ENCODE results near the gene PAX5. TPM values are rescaled to one million over a fixed set of nuclear protein-coding genes. Genes with fewer than 3 reads are reported as not detected.
A peak's percentile ranks its signal among the peaks of the same experiment; 100 is the strongest.

Gene PAX5
- total RNA-seq, 1 donor from 2014 or later = not detected

GRCh38 chr9:36826581-36826980, 207.5 kb downstream of the PAX5 start:
- H3K27me3 ChIP-seq (ENCODE audit: control insufficient read depth in 3 of 3, insufficient read depth in 3 of 3, low read length in 3 of 3) = peaks cover under 1 to 34% (median 24%) of the 10 kb centered on the region in 3 donors
- H3K27ac ChIP-seq (ENCODE audit: low read depth, low read length) = no peak overlapping the region
- H3K4me3 ChIP-seq (ENCODE audit: low read length in 3 of 3) = no peak overlapping the region
- no peaks in the 10 kb centered on the region for H3K9me3 ChIP-seq (ENCODE audit: control insufficient read depth in 3 of 3, low read length in 3 of 3)
- no peaks in the 10 kb centered on the region for H3K36me3 ChIP-seq (ENCODE audit: control insufficient read depth in 3 of 3, insufficient read depth in 3 of 3, low read length in 3 of 3)
- H3K4me1 ChIP-seq (ENCODE audit: control insufficient read depth in 3 of 3, insufficient read depth in 3 of 3, low read length in 3 of 3) = no peaks in the 10 kb centered on the region
- no peak overlapping the region for H3K9ac ChIP-seq (ENCODE audit: low read depth in 1 of 3, low read length in 3 of 3)

DNA sequence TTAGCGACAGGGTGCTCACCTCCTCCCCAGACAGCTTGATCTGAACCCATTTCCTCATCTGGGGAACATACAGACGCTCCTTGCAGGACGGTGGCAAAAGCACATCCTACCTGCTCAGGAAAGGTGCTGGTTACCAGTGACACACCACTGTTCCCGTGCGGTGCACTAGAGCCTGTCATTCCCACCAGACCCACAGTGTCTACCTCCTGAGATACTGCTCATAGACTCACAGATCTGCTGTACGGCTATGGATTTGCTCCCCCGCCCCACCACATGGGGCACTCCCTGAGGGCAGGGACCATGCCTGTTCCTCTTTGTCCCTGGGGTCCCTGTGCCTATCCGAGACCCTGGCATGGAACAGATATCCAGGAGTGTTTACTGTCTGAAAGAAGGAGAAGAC, 208.9 kb downstream of the PAX5 start:
- Histone ChIP-seq H3K27me3 (ENCODE audit: control insufficient read depth in 3 of 3, insufficient read depth in 3 of 3, low read length in 3 of 3) (peaks cover under 1 to 35% (median 25%) of the 10 kb centered on the region in 3 donors), H3K36me3 (ENCODE audit: control insufficient read depth in 3 of 3, insufficient read depth in 3 of 3, low read length in 3 of 3) (no peaks in the 10 kb centered on the region), H3K4me3 (ENCODE audit: low read length in 3 of 3) (no peak overlapping the region), H3K4me1 (ENCODE audit: control insufficient read depth in 3 of 3, insufficient read depth in 3 of 3, low read length in 3 of 3) (no peaks in the 10 kb centered on the region), H3K27ac (ENCODE audit: low read depth, low read length) (no peak overlapping the region), H3K9ac (ENCODE audit: low read depth in 1 of 3, low read length in 3 of 3) (no peak overlapping the region), H3K9me3 (ENCODE audit: control insufficient read depth in 3 of 3, low read length in 3 of 3) (no peaks in the 10 kb centered on the region)

DNA sequence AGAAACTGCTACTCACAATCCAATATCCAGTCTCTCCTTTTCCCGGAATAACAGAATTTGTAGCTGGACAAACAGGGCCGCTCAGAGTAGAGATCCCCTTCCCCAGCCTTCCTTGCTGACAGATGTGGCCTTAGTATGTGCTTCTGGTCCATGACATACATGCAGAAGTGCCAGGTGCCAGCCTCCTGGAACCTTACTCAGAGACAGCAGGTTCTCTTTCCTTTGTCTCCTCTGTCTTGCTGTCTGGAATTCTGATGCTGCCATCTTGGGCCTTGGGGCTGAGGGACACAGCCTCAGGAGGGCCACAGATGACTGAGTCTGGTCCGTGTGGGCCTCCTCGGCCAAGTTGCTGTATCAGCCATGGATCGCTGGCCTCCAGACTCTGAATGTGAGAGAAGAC, 210.1 kb downstream of the PAX5 start:
- Histone ChIP-seq H3K4me3 (ENCODE audit: low read length in 3 of 3) (no peak overlapping the region), H3K9ac (ENCODE audit: low read depth in 1 of 3, low read length in 3 of 3) (no peak overlapping the region), H3K9me3 (ENCODE audit: control insufficient read depth in 3 of 3, low read length in 3 of 3) (no peaks in the 10 kb centered on the region), H3K4me1 (ENCODE audit: control insufficient read depth in 3 of 3, insufficient read depth in 3 of 3, low read length in 3 of 3) (no peaks in the 10 kb centered on the region), H3K36me3 (ENCODE audit: control insufficient read depth in 3 of 3, insufficient read depth in 3 of 3, low read length in 3 of 3) (no peaks in the 10 kb centered on the region), H3K27me3 (ENCODE audit: control insufficient read depth in 3 of 3, insufficient read depth in 3 of 3, low read length in 3 of 3) (peaks cover 12 to 47% (median 37%) of the 10 kb centered on the region in 3 donors), H3K27ac (ENCODE audit: low read depth, low read length) (no peak overlapping the region)

DNA sequence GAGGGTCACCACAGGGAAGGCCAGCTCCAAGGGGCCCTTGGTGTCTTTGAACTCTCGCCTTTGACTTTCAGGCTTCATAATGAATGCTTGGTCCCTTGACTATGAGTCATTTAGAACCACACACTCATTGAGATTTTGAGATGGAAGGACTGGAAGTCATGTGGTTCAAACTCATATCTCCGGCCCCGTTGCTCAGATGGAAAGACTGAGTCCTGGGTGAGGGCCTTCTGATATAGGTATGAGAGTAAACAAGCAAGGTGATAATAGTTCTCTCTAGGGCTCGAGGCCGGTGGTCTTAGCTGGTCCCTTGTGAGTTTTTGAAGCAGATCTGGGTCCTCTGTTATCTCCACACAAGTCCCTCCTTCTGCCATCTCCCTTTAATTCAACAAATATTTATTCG, 210.6 kb downstream of the PAX5 start:
- no peak overlapping the region for H3K27ac ChIP-seq (ENCODE audit: low read depth, low read length)
- H3K9ac ChIP-seq (ENCODE audit: low read depth in 1 of 3, low read length in 3 of 3) = no peak overlapping the region
- H3K27me3 ChIP-seq (ENCODE audit: control insufficient read depth in 3 of 3, insufficient read depth in 3 of 3, low read length in 3 of 3) = peaks cover 15 to 49% (median 40%) of the 10 kb centered on the region in 3 donors
- H3K36me3 ChIP-seq (ENCODE audit: control insufficient read depth in 3 of 3, insufficient read depth in 3 of 3, low read length in 3 of 3) = no peaks in the 10 kb centered on the region
- H3K9me3 ChIP-seq (ENCODE audit: control insufficient read depth in 3 of 3, low read length in 3 of 3) = no peaks in the 10 kb centered on the region
- H3K4me3 ChIP-seq (ENCODE audit: low read length in 3 of 3) = no peak overlapping the region
- H3K4me1 ChIP-seq (ENCODE audit: control insufficient read depth in 3 of 3, insufficient read depth in 3 of 3, low read length in 3 of 3) = peaks cover 2 to 4% (median 2%) of the 10 kb centered on the region in 3 donors

- no peaks in the 10 kb centered on the region for H3K36me3 ChIP-seq (ENCODE audit: control insufficient read depth in 3 of 3, insufficient read depth in 3 of 3, low read length in 3 of 3)
- no peaks in the 10 kb centered on the region for H3K9me3 ChIP-seq (ENCODE audit: control insufficient read depth in 3 of 3, low read length in 3 of 3)
- no peak overlapping the region for H3K27ac ChIP-seq (ENCODE audit: low read depth, low read length)
- H3K27me3 ChIP-seq (ENCODE audit: control insufficient read depth in 3 of 3, insufficient read depth in 3 of 3, low read length in 3 of 3) = peaks cover 20 to 53% (median 48%) of the 10 kb centered on the region in 3 donors
- H3K9ac ChIP-seq (ENCODE audit: low read depth in 1 of 3, low read length in 3 of 3) = no peak overlapping the region
- no peak overlapping the region for H3K4me3 ChIP-seq (ENCODE audit: low read length in 3 of 3)
- H3K4me1 ChIP-seq (ENCODE audit: control insufficient read depth in 3 of 3, insufficient read depth in 3 of 3, low read length in 3 of 3) = peaks cover 3 to 4% (median 3%) of the 10 kb centered on the region in 3 donors
Observed at GRCh38 chr9:36822201-36822600, 211.9 kb downstream of the PAX5 start.

DNA sequence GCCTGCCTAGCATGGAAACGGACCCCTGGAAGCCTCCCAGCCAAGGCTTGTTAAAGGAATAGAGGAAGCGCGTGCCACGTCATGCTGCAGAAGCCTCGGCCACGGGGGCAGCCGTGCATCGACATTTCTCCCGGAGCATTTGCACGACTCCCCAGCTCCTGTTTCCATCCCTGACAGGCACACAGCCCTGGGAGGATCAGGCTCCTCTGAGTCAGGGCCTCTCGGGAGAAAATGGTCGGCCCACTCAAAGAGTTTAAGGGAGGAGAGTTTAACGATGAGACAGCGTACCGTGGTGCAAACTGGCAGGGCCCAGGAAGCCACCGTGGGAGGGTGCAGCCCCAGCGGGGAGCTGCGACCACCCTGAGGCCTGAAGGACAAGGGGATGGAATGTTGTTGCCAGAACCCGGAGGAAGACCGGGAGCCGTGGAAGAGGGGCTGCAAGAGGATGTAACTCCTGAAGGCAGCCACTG, 213.6 kb downstream of the PAX5 start:
- Histone ChIP-seq H3K4me3 (ENCODE audit: low read length in 3 of 3) (no peak overlapping the region), H3K9ac (ENCODE audit: low read depth in 1 of 3, low read length in 3 of 3) (no peak overlapping the region), H3K27me3 (ENCODE audit: control insufficient read depth in 3 of 3, insufficient read depth in 3 of 3, low read length in 3 of 3) (peaks cover 29 to 62% (median 58%) of the 10 kb centered on the region in 3 donors), H3K4me1 (ENCODE audit: control insufficient read depth in 3 of 3, insufficient read depth in 3 of 3, low read length in 3 of 3) (peaks cover 3 to 4% (median 3%) of the 10 kb centered on the region in 3 donors), H3K36me3 (ENCODE audit: control insufficient read depth in 3 of 3, insufficient read depth in 3 of 3, low read length in 3 of 3) (no peaks in the 10 kb centered on the region), H3K9me3 (ENCODE audit: control insufficient read depth in 3 of 3, low read length in 3 of 3) (no peaks in the 10 kb centered on the region), H3K27ac (ENCODE audit: low read depth, low read length) (no peak overlapping the region)

DNA sequence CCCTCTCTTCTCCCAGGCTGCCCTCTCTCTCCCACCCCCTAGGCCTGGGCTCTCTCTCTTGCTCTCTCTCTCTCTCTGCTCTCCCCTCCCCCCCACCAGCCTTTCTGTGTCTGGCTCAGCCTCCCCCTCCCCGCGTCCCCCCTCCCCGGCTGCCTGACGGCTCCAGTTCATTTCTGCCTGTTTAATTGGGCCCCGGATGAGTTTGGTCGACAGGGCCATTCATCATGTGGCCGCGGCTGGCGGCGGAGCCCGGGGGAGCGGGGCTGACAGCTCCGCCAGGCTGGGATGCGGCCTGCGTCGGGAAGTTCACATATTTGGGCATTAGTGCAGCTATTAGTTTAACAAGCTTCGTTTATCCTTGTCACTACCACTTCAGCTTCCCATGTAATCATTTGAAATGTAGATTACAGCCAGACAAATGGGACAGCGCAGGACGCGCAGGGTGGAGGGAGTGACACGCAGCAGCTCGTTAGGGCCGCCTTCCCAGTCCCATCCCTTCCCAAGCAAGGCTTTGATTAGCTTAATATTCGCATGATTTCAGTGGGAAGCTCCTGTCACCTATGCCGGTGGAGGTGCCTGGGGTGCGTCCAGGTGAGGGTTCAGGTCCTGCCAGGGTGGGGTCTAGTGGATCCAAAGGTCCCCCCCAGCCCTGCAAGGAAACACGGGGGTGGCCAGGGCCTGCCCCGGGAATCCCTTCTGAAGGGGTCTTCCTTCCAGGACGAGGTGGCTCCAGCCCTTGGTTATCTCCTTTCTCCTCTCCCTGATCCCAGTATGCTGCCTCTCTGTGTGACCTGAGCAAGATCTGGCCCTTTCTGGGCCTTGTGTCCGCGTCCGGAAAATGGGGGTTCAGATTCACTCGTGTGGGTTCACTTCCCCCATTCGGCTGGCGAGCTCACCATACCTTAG, 214.8 kb downstream of the PAX5 start:
- Histone ChIP-seq H3K4me1 (ENCODE audit: control insufficient read depth in 3 of 3, insufficient read depth in 3 of 3, low read length in 3 of 3) (peaks cover 3 to 4% (median 3%) of the 10 kb centered on the region in 3 donors), H3K36me3 (ENCODE audit: control insufficient read depth in 3 of 3, insufficient read depth in 3 of 3, low read length in 3 of 3) (no peaks in the 10 kb centered on the region), H3K4me3 (ENCODE audit: low read length in 3 of 3) (peak overlapping the region in 2 of 3 donors; percentile 40 to 41), H3K9ac (ENCODE audit: low read depth in 1 of 3, low read length in 3 of 3) (no peak overlapping the region), H3K27me3 (ENCODE audit: control insufficient read depth in 3 of 3, insufficient read depth in 3 of 3, low read length in 3 of 3) (peaks cover 29 to 57% (median 54%) of the 10 kb centered on the region in 3 donors), H3K9me3 (ENCODE audit: control insufficient read depth in 3 of 3, low read length in 3 of 3) (no peaks in the 10 kb centered on the region), H3K27ac (ENCODE audit: low read depth, low read length) (no peak overlapping the region)

DNA sequence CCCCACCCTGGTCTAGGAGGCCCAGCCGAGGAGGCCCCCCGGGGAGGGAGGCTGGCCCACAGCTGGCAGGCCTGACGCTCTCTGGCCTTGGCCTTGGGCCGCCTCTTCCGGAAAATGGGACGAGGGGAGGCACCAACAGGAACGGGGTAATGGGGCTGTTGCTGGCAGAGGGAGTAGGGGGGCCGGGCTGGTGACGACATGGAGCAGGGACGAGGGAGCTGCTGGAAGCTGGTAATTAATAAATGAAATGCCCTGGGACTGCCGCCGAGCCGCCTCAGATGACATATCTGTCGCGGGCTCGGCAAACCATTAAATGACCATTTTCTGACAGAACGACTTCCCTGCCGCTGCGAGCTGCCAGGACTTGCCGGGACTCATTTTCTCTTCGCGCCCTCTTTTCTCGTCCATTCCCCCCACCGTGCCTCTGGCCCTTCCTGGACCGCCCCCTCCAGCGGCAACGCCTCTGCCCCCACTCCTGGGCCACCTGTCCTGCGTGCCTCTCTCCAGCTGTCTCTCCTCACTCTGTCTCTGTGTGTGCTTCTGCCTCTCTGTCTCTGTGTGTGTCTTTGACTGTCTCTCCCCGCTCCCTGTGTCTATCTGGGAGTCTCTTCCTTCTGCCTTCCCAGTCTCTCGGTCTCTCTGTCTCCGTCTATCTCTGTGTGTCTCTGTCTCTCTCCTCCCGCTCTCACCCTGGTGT, 215.7 kb downstream of the PAX5 start:
- no peaks in the 10 kb centered on the region for H3K36me3 ChIP-seq (ENCODE audit: control insufficient read depth in 3 of 3, insufficient read depth in 3 of 3, low read length in 3 of 3)
- peaks cover 29 to 57% (median 50%) of the 10 kb centered on the region in 3 donors for H3K27me3 ChIP-seq (ENCODE audit: control insufficient read depth in 3 of 3, insufficient read depth in 3 of 3, low read length in 3 of 3)
- H3K4me1 ChIP-seq (ENCODE audit: control insufficient read depth in 3 of 3, insufficient read depth in 3 of 3, low read length in 3 of 3) = peaks cover 3 to 4% (median 3%) of the 10 kb centered on the region in 3 donors
- no peak overlapping the region for H3K27ac ChIP-seq (ENCODE audit: low read depth, low read length)
- H3K9me3 ChIP-seq (ENCODE audit: control insufficient read depth in 3 of 3, low read length in 3 of 3) = no peaks in the 10 kb centered on the region
- H3K9ac ChIP-seq (ENCODE audit: low read depth in 1 of 3, low read length in 3 of 3) = peak overlapping the region in 1 of 3 donors; percentile 51
- H3K4me3 ChIP-seq (ENCODE audit: low read length in 3 of 3) = peak overlapping the region; percentile 40 to 56 (median 41)

- peaks cover 3 to 4% (median 3%) of the 10 kb centered on the region in 3 donors for H3K4me1 ChIP-seq (ENCODE audit: control insufficient read depth in 3 of 3, insufficient read depth in 3 of 3, low read length in 3 of 3)
- H3K36me3 ChIP-seq (ENCODE audit: control insufficient read depth in 3 of 3, insufficient read depth in 3 of 3, low read length in 3 of 3) = no peaks in the 10 kb centered on the region
- no peak overlapping the region for H3K4me3 ChIP-seq (ENCODE audit: low read length in 3 of 3)
- H3K27me3 ChIP-seq (ENCODE audit: control insufficient read depth in 3 of 3, insufficient read depth in 3 of 3, low read length in 3 of 3) = peaks cover 32 to 53% (median 46%) of the 10 kb centered on the region in 3 donors
- no peak overlapping the region for H3K9ac ChIP-seq (ENCODE audit: low read depth in 1 of 3, low read length in 3 of 3)
- H3K27ac ChIP-seq (ENCODE audit: low read depth, low read length) = no peak overlapping the region
- H3K9me3 ChIP-seq (ENCODE audit: control insufficient read depth in 3 of 3, low read length in 3 of 3) = peaks cover 0 to 4% (median 0%) of the 10 kb centered on the region in 3 donors
Observed at GRCh38 chr9:36817160-36817834, 216.8 kb downstream of the PAX5 start.
